ENCODE results near the gene MYBPHL.

The MYBPHL gene

GRCh38 chr1:109306832-109307273 is at the start of gene MYBPHL:
MYBPHL (minus strand) TSS chr1:109307011; CDS start chr1:109306991, 20 bp downstream.
- DNase-seq (ENCODE audit: low read depth in 2 of 2), result no peak

GRCh38 chr1:109356505-109356904 is 49.7 kb upstream of the MYBPHL start:
- DNase-seq (ENCODE audit: low read depth in 2 of 2), result no peak

GRCh38 chr1:109354929-109355328 is 48.1 kb upstream of the MYBPHL start:
- no peak for DNase-seq (ENCODE audit: low read depth in 2 of 2)

GRCh38 chr1:109351457-109351856 is 44.6 kb upstream of the MYBPHL start:
- DNase-seq (ENCODE audit: low read depth in 2 of 2), result no peak

- no peak for DNase-seq (ENCODE audit: low read depth in 2 of 2)
Measured at GRCh38 chr1:109350655-109351054, 43.8 kb upstream of the MYBPHL start.

GRCh38 chr1:109350182-109350581 is 43.4 kb upstream of the MYBPHL start:
- DNase-seq (ENCODE audit: low read depth in 2 of 2), result no peak

GRCh38 chr1:109347511-109347910 is 40.7 kb upstream of the MYBPHL start:
- DNase-seq (ENCODE audit: low read depth in 2 of 2), result no peak

GRCh38 chr1:109341944-109342930 is 35.4 kb upstream of the MYBPHL start:
- no peak for DNase-seq (ENCODE audit: low read depth in 2 of 2)

- no peak for DNase-seq (ENCODE audit: low read depth in 2 of 2)
Measured at GRCh38 chr1:109338608-109339007, 31.8 kb upstream of the MYBPHL start.

GRCh38 chr1:109338091-109338490 is 31.3 kb upstream of the MYBPHL start:
- no peak for DNase-seq (ENCODE audit: low read depth in 2 of 2)

- no peak for DNase-seq (ENCODE audit: low read depth in 2 of 2)
Measured at GRCh38 chr1:109335091-109335490, 28.3 kb upstream of the MYBPHL start.

- DNase-seq (ENCODE audit: low read depth in 2 of 2), result no peak
Measured at GRCh38 chr1:109331113-109331512, 24.3 kb upstream of the MYBPHL start.

GRCh38 chr1:109327285-109327684 is 20.5 kb upstream of the MYBPHL start:
- DNase-seq (ENCODE audit: low read depth in 2 of 2), result no peak

- no peak for DNase-seq (ENCODE audit: low read depth in 2 of 2)
Measured at GRCh38 chr1:109322974-109323373, 16.2 kb upstream of the MYBPHL start.

GRCh38 chr1:109319114-109319513 is 12.3 kb upstream of the MYBPHL start:
- no peak for DNase-seq (ENCODE audit: low read depth in 2 of 2)

- DNase-seq (ENCODE audit: low read depth in 2 of 2), result no peak
Measured at GRCh38 chr1:109316506-109316905, 9.7 kb upstream of the MYBPHL start.

GRCh38 chr1:109315288-109315687 is 8.5 kb upstream of the MYBPHL start:
- DNase-seq (ENCODE audit: low read depth in 2 of 2), result no peak

GRCh38 chr1:109314795-109315194 is 8.0 kb upstream of the MYBPHL start:
- no peak for DNase-seq (ENCODE audit: low read depth in 2 of 2)

GRCh38 chr1:109312978-109313775 is 6.4 kb upstream of the MYBPHL start:
- DNase-seq (ENCODE audit: low read depth in 2 of 2), result no peak

GRCh38 chr1:109312246-109312645 is 5.4 kb upstream of the MYBPHL start:
- no peak for DNase-seq (ENCODE audit: low read depth in 2 of 2)

- no peak for DNase-seq (ENCODE audit: low read depth in 2 of 2)
Measured at GRCh38 chr1:109309347-109309746, 2.5 kb upstream of the MYBPHL start.

- no peak for DNase-seq (ENCODE audit: low read depth in 2 of 2)
Measured at GRCh38 chr1:109307274-109308021, 637 bp upstream of the MYBPHL start.

All from stimulated activated CD8-positive, alpha-beta memory T cell treated with anti-CD3 and anti-CD28 coated beads, Interleukin-2, amount 100 ng/mL, for 1 hour (primary cell).